Measurements from ENCODE around the gene HAL.

Gene HAL

DNA sequence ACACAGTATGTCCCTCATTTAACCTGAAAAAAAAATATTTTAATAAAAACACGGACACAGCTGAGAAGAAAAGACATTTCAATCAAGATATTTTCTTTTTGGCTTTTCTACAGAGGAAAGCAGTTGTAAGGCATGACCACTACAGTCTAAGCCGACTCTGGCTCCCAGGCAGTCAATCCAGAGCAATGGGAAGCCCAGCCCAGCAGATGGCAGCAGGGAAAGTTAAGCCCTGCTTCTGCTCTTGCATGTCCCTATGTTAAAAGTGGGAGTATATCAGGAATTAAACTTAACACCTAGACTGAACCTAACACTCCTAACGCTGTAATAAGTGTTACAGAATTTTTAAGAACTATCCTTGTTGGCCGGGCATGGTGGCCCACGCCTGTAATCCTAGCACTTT, 19.5 kb upstream of the HAL start:
- no peak for FAIRE-seq
- no peak for DNase-seq (ENCODE audit: insufficient read length, low spot score)

DNA sequence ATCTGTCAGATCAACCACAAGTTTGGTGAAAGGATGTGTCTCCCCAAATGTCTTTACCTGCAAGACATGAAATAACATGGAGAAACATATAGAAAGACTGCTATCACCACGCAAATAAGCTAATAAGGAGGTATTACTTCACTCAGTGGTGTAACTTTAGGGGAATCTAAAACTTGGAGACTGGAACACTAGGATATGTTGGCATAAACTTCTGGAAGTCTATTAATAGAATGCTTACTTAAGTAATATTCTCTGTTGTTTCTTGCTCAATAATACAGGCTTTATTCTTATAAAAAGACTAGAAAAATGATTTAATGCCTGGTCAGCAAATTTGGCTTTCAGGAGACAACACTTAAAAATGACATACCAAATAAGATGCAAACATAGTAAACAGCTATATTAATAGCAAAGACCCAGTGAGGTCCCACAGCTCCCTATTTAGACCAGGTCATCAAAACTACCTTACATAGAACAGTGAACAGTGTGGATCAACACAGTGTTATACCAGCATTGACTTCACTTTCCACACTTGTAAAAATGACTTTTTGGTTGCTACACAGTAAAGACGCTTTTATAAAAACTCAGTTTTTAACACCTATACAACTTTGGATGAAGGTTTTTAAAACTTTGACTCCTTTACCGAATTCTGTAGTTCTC, 18.9 kb upstream of the HAL start:
- FAIRE-seq: no peak
- no peak for DNase-seq (ENCODE audit: insufficient read length, low spot score)

DNA sequence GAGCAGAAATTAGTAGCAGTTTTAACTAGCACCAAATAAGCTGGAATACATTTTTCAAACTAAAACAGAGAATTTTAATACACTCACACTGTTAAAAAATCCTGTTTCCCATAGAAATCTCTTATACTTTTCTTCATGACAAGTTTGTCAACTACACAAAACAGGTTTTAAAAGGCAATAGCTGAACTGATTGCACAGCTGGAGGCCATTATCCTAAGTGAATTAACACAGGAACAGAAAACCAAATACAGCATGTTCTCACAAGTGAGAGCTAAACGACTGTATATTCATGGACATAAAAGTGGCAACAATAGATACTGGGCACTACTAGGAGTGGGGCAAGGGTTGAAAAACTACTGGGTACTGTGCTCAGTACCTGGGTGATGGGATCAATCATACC, 11.6 kb upstream of the HAL start:
- FAIRE-seq (no peak), DNase-seq (ENCODE audit: insufficient read length, low spot score) (no peak)

DNA sequence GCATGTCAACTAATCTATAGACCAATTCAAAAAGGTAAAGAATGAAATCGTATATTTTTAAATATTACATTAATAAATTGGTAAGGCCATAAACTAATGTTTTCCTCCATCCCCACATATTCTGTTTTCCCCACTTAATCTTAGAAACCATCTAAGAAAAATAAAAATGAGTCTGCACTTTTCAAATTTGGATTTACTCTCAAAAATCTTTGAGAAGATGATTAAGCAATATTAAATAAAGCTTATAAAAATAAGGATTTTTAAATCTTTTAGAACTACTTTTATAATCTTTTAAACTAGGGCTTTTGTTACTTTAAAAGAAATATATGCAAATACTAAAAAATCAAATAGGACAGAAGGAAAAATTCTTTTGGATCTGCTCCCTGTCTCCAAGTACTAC, 10.6 kb upstream of the HAL start:
- DNase-seq (ENCODE audit: insufficient read length, low spot score) (no peak), FAIRE-seq (no peak)

DNA sequence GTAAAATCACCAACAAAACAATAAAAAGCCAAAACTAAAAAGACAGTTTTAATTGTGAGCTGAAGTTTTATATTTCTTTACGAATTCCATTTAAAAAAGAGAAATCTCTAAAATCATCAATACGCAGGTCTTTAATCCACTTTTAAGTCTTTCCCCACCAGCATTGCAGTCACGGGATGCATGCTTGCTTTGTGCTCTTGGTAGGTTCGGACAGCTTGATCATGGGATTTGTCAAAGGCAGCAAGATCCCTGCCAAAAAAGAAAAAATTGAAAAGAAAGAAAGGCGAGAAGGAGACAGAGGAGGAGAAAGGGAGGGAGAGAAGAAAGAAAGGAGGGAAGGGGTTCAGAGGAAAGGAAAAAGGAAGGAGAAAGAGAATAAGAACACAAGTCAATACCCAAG, 4.7 kb upstream of the HAL start:
- no peak for FAIRE-seq

DNA sequence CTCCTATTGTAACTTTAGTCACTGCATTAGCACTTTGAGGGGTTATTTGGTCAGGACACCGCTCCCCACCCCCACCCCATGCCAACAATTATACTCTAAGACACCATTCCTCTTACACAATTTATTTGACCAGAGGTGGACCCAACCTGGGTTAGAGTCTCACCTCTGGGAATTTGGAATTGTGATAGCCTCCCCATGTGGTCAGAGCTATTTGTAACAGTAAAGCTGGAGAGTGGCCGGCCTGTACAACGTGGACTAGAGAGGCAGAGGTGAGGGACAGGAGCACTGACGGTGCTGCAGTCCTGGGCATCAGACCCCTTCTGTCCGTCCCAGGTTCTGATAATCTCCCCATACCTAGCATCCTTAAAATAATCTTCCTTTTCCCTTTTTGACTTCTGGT, 3.3 kb upstream of the HAL start:
- FAIRE-seq: no peak
- no peak for DNase-seq (ENCODE audit: insufficient read length, low spot score)

More for the DNA sequence above, 4.7 kb upstream of the HAL start:
- no peak for DNase-seq (ENCODE audit: insufficient read length, low spot score)

GRCh38 chr12:95998611-95999286, 2.6 kb upstream of the HAL start:
- FAIRE-seq (peak; percentile 66), DNase-seq (ENCODE audit: insufficient read length, low spot score) (peak; percentile 56)

DNA sequence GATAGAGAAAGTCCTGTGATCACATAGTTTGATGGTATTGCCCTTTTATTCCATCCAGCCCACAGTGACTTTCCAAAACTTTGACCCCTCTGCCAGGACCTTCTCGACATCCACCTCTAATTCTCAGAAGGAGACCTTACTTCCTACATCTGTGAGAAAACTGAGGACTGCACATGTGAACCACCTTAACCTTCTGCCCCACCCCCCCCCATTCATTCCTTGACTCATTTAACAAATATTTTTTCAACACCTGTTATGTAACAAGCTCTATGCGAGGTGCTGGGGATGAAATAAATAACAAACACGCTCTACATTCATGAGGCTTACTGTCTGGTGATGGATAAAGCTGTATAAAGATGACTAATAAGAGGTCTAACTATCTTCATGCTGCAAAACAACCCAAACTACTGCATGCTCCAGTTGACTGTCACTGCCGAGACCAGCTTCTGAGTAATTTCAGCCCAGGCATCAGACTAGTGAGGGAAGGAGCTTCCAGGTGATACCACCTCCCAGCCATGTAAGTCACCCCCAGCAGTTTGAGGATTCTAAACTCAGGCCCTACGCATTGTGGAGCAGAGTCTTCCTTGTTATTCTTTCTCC, 1.9 kb upstream of the HAL start:
- FAIRE-seq: no peak
- DNase-seq (ENCODE audit: insufficient read length, low spot score): no peak

- no peak for DNase-seq (ENCODE audit: insufficient read length, low spot score)
- FAIRE-seq: no peak
Measured at GRCh38 chr12:95997276-95997675, 1.1 kb upstream of the HAL start.

GRCh38 chr12:95995238-95996031, 709 bp downstream of the HAL start:
- DNase-seq (ENCODE audit: insufficient read length, low spot score) (no peak), FAIRE-seq (no peak)

- FAIRE-seq (no peak), DNase-seq (ENCODE audit: insufficient read length, low spot score) (no peak)
Measured at GRCh38 chr12:95994476-95994875, 1.7 kb downstream of the HAL start.

DNA sequence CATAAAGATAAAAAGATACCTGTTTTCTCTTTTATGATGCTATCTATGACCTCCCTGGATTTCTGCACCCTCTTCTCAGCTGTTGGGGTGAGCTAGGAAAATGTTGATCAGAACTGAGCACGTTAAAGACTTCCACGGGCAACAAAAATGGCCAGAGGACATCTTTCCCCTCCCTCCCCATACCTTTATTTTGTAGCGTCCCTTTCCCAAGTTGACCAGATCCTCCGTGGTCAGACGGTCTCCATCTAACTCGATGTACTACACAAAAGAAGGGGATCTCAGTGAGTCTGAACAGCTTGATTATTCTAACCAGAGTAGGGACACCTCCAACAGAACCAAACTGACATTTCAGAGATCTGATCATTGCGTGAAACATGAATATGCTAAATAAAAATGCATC, 2.2 kb downstream of the HAL start:
- no peak for DNase-seq (ENCODE audit: insufficient read length, low spot score)
- FAIRE-seq: no peak

GRCh38 chr12:95990136-95990535, 6.0 kb downstream of the HAL start:
- no peak for DNase-seq (ENCODE audit: insufficient read length, low spot score)
- no peak for FAIRE-seq

- no peak for DNase-seq (ENCODE audit: insufficient read length, low spot score)
- no peak for FAIRE-seq
Measured at GRCh38 chr12:95989504-95990123, 6.5 kb downstream of the HAL start.

DNA sequence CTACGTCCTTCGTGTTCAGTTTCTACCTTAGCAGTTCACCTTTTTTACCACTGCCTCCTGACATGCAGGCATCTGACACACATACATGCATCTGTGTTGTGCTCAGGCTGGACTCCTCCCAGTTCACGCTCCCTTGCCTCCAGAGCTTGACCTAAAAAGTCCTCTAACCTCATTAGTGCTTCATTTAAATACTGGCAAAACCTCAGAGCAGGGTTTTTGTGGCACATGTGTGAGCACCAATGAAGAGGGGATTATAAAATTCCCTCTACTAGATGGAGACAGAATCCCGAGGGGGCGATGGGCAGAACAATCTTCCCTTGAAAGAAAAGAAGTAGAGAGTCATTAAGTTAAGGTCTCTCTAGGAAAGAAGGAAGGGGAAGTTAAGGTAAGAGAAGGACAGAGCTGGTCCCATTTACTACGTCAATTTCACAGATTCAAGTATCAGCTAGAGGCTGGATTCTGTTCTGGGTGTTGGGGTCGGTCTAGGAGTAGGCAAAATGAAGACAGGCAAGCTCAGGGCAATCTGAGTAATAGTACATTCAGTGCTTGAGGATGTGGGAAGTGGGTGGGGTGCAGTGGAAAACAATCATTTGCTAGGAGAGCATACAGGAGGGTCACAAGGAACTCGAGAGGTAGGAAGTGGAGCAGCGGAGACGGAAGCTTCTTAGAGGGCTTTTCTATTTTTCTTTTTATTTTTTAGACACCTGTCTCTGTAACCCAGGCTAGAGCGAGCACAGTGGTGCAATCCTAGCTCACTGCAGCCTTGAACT, 7.5 kb downstream of the HAL start:
- DNase-seq (ENCODE audit: insufficient read length, low spot score) (no peak), FAIRE-seq (no peak)

DNA sequence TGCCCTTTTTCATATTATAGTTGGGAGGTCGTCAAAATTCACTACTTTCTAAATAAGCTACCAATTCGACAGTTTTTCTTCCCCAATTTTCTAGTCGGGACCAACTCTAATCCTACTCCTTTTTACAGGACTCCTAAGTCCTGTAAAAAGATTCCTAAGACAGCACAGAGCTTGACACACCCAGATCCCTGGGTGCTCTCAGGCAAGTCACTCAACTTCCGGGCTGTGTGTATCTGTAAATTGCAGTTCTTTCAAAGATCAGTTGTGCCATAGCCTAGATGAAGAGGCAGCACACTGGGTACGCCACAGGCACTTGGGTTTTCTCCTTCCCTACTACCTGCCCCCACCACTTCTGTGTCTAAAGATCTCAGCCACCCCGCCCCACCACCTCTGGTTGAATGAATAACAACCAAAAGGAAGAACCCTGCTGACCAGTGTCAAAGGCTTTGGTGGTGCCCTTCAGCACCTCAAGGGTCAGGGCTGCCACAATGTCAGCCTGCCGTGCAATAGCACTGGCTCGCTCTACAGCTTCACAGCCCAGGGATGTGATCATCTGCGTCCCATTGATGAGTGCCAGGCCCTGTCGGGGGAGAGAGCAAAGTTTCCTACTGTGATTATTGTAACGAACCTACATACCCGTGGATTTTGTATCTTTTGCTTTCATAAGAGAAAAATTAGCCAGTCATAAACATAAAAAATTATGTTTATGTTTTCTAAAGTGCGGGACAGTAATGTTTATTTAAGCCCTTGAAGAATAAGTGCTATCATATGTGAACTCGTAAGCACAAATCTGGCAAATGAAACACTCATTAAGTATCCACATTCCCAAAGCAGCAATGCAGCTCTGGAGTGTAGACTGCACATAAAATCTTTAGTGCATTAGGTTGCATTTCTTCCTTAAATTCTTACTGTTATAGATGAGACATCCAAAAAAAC, 9.2 kb downstream of the HAL start:
- FAIRE-seq: no peak
- no peak for DNase-seq (ENCODE audit: insufficient read length, low spot score)

GRCh38 chr12:95984682-95985081, 11.5 kb downstream of the HAL start:
- DNase-seq (ENCODE audit: insufficient read length, low spot score) (no peak), FAIRE-seq (no peak)

- DNase-seq (ENCODE audit: insufficient read length, low spot score) (no peak), FAIRE-seq (no peak)
Measured at GRCh38 chr12:95982602-95983001, 13.5 kb downstream of the HAL start.

DNA sequence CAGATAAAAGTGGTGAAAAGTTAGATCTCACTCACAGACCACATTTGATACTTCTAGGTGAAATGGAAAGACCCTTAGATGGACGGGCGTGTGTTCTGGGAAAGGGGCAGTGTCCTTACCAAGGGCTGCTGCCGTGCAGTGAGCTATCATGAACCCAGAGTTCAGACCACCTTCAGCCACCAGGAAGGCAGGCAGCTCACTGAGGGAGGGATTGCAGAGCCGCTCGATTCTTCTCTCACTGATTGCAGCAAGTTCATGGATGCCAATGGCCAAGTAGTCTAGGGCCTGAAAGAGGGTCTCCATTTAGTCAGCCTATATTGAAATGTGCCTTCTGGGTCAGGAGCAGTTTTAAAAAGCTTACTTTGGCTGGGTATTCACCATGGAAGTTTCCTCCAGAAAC, 15.7 kb downstream of the HAL start:
- no peak for DNase-seq (ENCODE audit: insufficient read length, low spot score)
- FAIRE-seq: no peak
